Measurements from ENCODE around the gene CS.

- TF ChIP-seq, protein P1, sequence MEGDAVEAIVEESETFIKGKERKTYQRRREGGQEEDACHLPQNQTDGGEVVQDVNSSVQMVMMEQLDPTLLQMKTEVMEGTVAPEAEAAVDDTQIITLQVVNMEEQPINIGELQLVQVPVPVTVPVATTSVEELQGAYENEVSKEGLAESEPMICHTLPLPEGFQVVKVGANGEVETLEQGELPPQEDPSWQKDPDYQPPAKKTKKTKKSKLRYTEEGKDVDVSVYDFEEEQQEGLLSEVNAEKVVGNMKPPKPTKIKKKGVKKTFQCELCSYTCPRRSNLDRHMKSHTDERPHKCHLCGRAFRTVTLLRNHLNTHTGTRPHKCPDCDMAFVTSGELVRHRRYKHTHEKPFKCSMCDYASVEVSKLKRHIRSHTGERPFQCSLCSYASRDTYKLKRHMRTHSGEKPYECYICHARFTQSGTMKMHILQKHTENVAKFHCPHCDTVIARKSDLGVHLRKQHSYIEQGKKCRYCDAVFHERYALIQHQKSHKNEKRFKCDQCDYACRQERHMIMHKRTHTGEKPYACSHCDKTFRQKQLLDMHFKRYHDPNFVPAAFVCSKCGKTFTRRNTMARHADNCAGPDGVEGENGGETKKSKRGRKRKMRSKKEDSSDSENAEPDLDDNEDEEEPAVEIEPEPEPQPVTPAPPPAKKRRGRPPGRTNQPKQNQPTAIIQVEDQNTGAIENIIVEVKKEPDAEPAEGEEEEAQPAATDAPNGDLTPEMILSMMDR (IDR thresholded peaks at IDR 0.05), result no peak
- no peak for TF ChIP-seq POLR2A (IDR thresholded peaks at IDR 0.05)
Measured at GRCh38 chr12:56334490-56334793, 34.3 kb upstream of the CS start.

Measured in uterus (tissue), 2 donors.